ENCODE results near the gene MAGEA11.
A peak's percentile ranks its signal among the peaks of the same experiment; 100 is the strongest.
"Not testable (repeated sequence)": the region's sequence is repeated elsewhere in the genome, so short reads cannot be mapped to it uniquely, and the experiment has no call there.

Gene MAGEA11

DNA sequence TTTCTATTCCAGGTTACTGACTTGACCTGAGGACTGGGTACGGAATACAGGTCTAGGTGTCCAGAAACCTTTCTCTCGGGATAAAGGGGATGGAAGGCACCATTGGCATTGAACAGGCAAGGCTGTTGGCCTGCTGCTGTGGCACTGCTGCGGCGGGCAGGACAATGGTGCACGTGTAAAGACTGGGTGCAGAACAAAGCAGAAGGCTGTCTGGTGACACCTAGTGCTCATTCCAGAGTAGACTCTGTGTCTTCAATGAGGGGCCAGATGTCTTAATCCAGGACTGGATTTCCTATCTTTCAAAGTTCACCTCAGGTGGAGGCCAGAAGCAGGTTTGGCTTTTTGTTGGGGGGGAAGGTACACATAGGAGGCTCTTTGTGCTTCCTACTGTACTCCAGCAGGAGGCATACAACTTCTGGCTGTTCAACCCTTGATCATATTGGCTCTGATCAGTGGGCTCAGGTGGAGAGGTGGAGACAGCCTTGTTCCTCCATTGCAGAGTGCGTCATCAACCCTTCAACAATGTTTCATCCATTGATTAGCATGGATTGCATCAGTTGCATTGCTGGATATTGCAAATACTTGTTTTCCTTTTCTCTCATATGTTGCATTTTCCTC, 34.6 kb downstream of the MAGEA11 start:
- DNase-seq; H3K4me1 Mint-ChIP-seq; H3K36me3 Mint-ChIP-seq (ENCODE audit: low read depth); H3K4me3 Mint-ChIP-seq; H3K27ac Mint-ChIP-seq; H3K9me3 Mint-ChIP-seq; H3K27me3 Mint-ChIP-seq: not testable (repeated sequence)
- ATAC-seq = peak; percentile 36

- DNase-seq (no peak), ATAC-seq (no peak)
- H3K9me3 Mint-ChIP-seq = no peaks in the 10 kb centered on the region
- H3K27me3 Mint-ChIP-seq = peaks cover 1% of the 10 kb centered on the region
- no peak overlapping the region for H3K4me3 Mint-ChIP-seq
- no peak overlapping the region for H3K27ac Mint-ChIP-seq
- H3K4me1 Mint-ChIP-seq = no peaks in the 10 kb centered on the region
- no peaks in the 10 kb centered on the region for H3K36me3 Mint-ChIP-seq (ENCODE audit: low read depth)
Measured at GRCh38 chrX:149757206-149758067, 45.6 kb downstream of the MAGEA11 start.

GRCh38 chrX:149758068-149758714, 46.3 kb downstream of the MAGEA11 start:
- Mint-ChIP-seq H3K27ac (no peak overlapping the region), H3K9me3 (no peaks in the 10 kb centered on the region), H3K36me3 (ENCODE audit: low read depth) (no peaks in the 10 kb centered on the region), H3K4me1 (no peaks in the 10 kb centered on the region), H3K27me3 (peaks cover 1% of the 10 kb centered on the region), H3K4me3 (no peak overlapping the region)
- ATAC-seq = no peak
- no peak for DNase-seq

- DNase-seq; H3K36me3 Mint-ChIP-seq (ENCODE audit: low read depth); H3K27ac Mint-ChIP-seq; H3K9me3 Mint-ChIP-seq; ATAC-seq; H3K4me1 Mint-ChIP-seq; H3K27me3 Mint-ChIP-seq; H3K4me3 Mint-ChIP-seq: not testable (repeated sequence)
Measured at GRCh38 chrX:149758715-149759078, 46.8 kb downstream of the MAGEA11 start.

DNA sequence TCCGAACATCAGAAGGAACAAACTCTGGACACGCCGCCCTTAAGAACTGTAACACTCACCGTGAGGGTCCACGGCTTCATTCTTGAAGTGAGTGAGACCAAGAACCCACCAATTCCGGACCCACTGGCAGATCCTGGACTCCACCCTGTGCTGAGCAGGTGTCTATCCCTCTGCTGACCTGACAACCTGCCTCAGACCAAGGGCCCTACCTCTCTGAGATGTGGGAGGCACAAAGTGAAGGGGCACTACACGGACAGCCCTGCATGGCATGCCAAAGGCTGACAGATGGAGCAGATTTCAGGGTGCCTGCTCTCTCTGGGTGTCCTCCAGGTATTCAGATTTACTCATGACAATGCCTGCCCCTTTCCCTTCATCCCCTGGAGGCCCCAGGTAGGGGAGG, 48.0 kb downstream of the MAGEA11 start:
- Mint-ChIP-seq H3K4me3 (no peak overlapping the region), H3K36me3 (ENCODE audit: low read depth) (no peaks in the 10 kb centered on the region), H3K9me3 (no peaks in the 10 kb centered on the region), H3K4me1 (no peaks in the 10 kb centered on the region), H3K27ac (no peak overlapping the region), H3K27me3 (peaks cover 1% of the 10 kb centered on the region)
- DNase-seq = no peak
- no peak for ATAC-seq

- H3K27me3 Mint-ChIP-seq = peaks cover 1% of the 10 kb centered on the region
Measured at GRCh38 chrX:149760965-149761364, 49.1 kb downstream of the MAGEA11 start.

DNA sequence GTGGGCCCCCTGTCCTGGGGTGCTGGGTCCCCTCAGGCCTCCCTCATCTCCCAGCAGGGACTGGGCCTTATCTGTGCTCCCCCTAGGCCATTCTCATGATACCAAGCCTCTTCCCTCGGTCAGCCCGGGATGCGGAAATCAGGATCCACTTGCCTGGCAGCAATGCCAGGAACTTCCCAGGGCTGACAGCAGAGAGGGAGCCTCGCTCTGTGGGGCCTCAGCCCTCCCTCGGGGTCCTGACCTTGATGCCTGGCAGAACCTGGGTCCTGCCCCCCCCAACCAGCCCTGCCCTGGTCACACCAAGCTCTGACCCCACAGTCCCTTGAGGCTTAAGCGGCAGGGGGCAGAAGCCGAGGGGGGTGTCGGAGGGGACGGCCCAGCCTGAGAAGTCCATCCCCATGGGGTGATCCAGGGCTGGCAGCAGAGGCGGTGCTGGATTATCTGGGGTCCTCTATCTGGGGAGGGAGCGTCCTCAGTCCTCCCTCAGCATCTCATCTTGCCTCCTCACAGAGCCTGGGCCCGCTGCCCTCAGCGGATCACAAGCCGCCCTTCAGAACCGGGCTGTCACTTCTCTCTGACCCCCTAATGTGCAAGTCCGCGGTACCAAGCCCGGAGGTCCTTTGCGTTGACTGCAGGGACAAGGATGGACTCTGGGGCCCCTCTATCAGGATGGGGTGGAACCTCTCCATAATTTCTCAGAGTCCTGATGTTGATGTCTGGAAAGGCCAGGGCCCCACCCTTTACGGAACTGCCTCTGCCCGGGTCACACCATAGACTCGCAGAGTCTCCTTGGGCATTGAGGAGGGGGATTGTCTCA, 50.2 kb downstream of the MAGEA11 start:
- ATAC-seq; H3K4me1 Mint-ChIP-seq; H3K36me3 Mint-ChIP-seq (ENCODE audit: low read depth); DNase-seq; H3K9me3 Mint-ChIP-seq; H3K27ac Mint-ChIP-seq; H3K4me3 Mint-ChIP-seq; H3K27me3 Mint-ChIP-seq: not testable (repeated sequence)

More at GRCh38 chrX:149760965-149761364, 49.1 kb downstream of the MAGEA11 start:
- ATAC-seq (no peak), DNase-seq (no peak)
- Mint-ChIP-seq H3K9me3 (no peaks in the 10 kb centered on the region), H3K4me1 (no peaks in the 10 kb centered on the region), H3K27ac (no peak overlapping the region), H3K4me3 (no peak overlapping the region), H3K36me3 (ENCODE audit: low read depth) (no peaks in the 10 kb centered on the region)

DNA sequence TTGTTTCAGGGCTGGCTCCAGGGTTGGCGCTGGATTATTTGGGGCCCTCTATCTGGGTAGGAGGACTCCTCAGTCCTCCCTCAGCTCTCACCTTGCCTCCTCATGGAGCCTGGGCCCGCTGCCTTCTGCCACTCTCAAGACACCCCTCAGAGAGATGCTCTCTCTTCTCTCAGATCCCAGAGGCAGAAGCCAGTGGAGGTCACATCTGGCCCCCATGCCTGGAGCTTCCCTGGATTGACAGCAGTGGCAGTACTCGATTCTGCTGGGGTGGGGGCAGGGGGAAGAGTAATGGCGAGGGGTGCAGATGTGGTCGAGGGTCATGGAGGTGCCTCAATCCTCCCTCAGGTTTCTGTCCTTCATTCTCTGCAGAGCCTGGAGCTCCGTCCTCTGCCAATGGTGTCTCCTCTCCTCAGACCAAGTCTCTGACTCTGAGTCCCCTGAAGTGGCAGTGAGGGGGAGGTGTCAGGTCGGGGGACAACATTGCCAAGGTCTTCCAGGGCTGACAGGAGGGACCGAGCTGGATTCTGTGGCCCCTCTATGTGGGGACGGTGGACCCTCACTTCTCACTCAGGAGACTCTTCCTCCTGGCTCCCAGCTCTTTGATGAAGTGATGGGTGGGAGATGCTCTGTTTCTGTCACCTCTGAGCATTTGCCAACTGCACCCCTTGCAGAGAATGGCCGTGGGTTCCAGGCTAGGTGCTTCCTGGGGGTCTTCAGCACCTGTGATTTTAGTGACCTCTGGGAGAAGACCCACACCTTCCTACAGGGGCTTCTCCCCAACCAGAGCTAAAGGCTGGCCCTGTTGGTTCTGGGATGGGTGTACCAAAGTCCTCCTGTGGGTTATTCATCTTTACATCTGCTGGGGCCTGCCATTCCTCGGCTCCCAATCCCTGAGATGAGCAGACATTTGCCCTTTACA, 51.1 kb downstream of the MAGEA11 start:
- no peak overlapping the region for H3K27ac Mint-ChIP-seq
- H3K27me3 Mint-ChIP-seq = peaks cover 1% of the 10 kb centered on the region
- no peak overlapping the region for H3K4me3 Mint-ChIP-seq
- H3K9me3 Mint-ChIP-seq = no peaks in the 10 kb centered on the region
- DNase-seq (no peak), ATAC-seq (no peak)
- H3K36me3 Mint-ChIP-seq (ENCODE audit: low read depth) = no peaks in the 10 kb centered on the region
- no peaks in the 10 kb centered on the region for H3K4me1 Mint-ChIP-seq
